ENCODE measurements around the gene C17orf50.

Gene C17orf50

GRCh38 chr17:35788477-35789368, 28.0 kb downstream of the C17orf50 start:
- DNase-seq (ENCODE audit: low spot score), result peak; percentile 80

- no peak for DNase-seq (ENCODE audit: low spot score)
Observed at GRCh38 chr17:35790841-35791240, 30.2 kb downstream of the C17orf50 start.

DNA sequence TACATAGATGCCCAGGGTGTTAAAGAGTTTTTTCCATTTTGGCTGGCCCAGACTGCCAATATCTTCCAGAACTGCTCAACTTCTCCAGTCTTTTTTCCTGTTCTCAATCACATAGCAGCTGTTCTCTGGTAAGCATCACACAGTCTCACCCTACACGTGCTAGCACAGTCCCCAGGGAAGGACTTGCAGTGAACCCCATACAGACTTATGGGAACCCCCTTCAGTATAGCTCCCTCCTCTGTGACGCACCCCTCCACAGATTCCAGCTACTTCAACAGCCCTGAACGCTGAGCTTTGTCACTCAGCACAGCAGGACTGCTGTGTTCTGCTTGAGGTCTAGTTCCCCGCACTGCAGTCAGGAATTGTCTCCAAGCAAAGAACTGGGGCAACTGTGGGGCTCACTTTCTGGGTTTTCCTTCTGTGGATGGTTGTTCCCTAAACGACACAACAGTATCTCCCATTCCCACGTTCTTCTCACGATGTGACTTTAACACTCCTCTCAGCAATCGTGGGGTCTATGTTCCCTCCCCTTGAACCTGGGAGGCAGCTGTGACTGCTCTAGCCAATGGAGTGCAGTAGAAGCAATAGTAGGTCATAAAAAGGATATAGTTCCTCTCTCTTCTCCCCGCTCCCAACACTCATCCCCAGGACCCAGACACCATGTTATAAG, 31.1 kb downstream of the C17orf50 start:
- no peak for DNase-seq (ENCODE audit: low spot score)

DNA sequence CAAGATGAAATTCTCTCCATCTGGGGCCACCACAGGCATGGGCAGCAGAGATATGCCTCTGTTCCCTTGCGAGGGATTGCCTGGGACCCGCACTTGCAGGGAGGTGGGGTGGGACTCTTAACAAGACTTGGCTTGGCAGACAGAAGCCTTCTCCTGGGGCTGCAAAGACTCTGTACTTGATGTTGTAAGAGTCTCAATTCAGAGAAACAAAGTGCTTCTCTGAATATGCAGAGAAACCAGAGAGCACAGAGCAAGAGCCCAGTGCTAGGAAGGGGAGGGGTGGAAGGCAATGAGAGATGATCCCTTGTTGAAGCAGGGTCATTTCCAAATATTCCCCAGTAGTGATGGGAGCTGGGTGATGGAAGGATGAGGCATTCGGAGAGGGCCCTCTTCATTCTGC, 32.6 kb downstream of the C17orf50 start:
- DNase-seq (ENCODE audit: low spot score), result no peak

GRCh38 chr17:35795007-35795870, 34.6 kb downstream of the C17orf50 start, which contains the start of gene MMP28:
Gene MMP28 (minus strand): TSS chr17:35795641. CDS start chr17:35795377, 264 bp downstream.
- peak; percentile 79 for DNase-seq (ENCODE audit: low spot score)

- no peak for DNase-seq (ENCODE audit: low spot score)
Observed at GRCh38 chr17:35795871-35796265, 35.2 kb downstream of the C17orf50 start.

DNA sequence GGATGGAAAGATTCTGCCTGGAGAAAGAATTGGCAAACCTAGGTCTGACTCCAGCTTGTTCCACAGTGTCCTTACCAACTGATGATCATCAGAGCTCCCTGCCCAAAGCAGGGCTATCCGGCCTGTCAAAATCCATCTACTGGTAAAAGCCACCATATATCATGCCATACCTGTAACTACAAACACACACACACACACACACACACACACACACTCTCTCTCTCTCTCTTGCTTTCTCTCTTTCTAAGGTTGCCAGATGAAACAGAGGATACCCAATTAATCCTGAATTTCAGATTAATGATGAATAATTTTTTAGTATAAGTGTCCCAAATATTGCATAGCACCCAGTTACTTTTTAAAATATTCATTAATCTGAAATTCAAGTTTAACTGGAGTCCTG, 36.3 kb downstream of the C17orf50 start:
- no peak for DNase-seq (ENCODE audit: low spot score)

- DNase-seq (ENCODE audit: low spot score), result no peak
Observed at GRCh38 chr17:35797370-35797769, 36.7 kb downstream of the C17orf50 start.

DNA sequence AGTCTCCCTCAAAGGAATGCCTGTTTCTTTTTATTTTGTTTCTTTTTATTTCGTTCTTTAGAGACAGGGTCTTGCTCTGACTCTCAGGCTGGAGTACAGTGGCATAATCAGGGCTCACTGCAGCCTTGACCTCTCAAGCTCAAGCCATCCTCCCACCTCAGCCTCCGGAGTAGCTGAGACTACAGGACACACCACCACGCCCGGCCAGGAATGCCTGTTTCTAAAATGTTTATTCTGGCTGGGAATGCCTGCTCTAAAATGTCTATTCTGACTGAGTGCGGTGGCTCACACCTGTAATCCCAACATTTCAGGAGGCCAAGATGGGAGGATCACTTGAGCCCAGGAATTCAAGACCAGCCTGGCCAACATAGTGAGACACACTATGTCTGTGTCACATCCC, 37.2 kb downstream of the C17orf50 start:
- DNase-seq (ENCODE audit: low spot score), result no peak

- DNase-seq (ENCODE audit: low spot score), result peak; percentile 83
Observed at GRCh38 chr17:35799942-35800341, 39.3 kb downstream of the C17orf50 start.

GRCh38 chr17:35801583-35802224, 41.0 kb downstream of the C17orf50 start:
- DNase-seq (ENCODE audit: low spot score), result peak; percentile 38

DNA sequence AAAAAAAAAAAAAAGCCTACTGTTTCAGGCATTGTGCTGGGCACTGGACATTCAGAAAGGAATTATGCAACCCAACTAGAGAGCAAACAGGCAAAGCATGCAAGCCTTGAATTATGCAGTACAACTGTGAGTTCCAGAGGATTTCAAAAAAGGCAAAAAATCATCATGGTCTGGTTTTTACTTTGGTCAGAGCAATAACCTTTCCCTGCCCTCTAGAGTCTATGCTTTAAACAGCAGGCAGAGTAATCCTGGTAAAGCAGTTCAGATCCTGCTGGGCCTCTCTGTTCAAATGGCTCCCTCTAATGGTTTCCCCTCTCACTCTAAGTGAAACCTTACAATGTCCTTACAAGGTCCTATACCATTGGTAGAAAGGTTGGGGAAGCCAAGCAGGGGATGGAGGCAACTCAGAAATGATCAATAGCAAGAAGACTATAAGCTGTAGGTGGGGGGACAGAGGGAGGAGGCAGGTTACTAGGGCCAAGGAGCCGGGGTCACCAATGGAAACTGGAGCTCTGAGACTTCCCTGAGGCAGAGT, 44.0 kb downstream of the C17orf50 start:
- DNase-seq (ENCODE audit: low spot score), result peak; percentile 92

GRCh38 chr17:35807371-35808144, 46.9 kb downstream of the C17orf50 start:
- peak; percentile 50 for DNase-seq (ENCODE audit: low spot score)

GRCh38 chr17:35808240-35808961, 47.7 kb downstream of the C17orf50 start:
- DNase-seq (ENCODE audit: low spot score), result no peak

DNA sequence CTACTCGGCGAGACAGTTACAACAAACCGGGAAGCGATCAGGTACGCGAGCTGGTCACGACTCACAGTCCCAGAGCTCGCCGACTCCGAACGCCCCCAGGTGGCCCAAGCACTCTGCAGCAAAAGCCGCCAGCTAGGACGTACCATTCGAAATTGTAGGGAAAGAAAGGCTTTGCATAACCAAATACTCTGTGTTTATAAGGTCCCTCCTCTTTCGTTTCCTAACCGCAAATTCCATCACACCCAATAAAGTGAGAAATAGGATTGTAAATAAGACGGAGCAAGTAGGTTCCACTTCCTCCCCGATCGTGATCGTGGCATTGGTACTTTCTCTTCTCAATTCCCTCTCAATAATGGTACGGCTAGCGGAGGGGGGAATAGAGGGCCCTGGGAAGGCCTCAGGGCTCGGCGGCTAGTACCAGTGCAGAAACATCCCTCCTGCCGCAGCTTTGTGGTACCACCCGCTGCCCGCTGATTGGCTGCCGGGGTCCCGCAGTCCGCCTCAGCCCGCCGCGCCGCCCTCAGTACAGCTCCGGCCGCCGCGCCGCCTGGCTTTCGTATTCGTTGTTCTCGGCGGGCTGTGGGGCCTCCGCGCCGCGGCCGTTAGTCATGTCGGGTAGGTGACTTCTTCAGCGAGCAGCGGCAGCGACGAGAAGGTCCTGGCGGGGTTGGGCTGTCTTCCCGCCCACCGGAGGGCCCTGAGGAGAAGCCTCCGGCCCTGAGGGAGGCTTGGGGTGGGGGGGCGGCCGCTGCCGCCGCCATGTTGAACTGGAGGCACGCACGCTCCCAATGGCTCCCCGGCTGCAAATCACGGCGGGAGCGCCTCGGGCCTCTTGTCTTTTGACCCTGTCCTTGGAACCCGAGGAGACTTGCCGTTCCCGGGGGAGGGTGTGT, 48.5 kb downstream of the C17orf50 start, which contains the start of gene TAF15:
Gene TAF15, plus strand, starts transcription at position 523 of the 893 bp plus-strand sequence. Its CDS starts 86 bp downstream, at position 609.
- DNase-seq (ENCODE audit: low spot score), result peak; percentile 98

DNA sequence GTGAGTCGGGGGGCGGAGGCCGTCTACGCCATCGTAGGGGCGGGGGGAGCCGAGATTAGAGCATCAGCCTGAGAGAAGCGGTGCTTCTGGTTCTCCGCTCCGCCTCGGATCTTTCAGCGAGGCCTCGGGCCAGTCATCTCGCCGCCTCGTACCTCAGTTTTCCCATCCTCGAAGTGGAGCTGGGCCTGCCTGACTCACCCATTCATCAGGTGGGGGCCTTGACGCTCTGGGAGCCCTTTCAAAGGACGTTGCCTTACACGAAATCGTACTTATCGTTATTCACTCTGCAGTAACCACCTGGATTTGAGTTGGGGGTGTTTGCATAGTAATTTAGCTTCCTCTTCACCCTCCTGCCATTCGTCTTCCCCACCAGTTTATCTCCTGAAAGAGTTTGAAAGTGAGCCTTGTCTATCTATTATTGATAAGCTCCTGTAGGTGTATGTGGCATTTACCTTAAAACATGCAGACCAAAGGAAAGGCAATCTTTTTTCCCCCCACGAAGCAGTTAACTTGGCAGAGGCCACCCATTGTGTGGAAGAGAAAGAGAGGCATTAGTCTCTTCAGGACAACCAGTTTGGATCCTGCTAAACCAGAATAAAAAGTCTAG, 49.3 kb downstream of the C17orf50 start:
- DNase-seq (ENCODE audit: low spot score), result peak; percentile 40

DNA sequence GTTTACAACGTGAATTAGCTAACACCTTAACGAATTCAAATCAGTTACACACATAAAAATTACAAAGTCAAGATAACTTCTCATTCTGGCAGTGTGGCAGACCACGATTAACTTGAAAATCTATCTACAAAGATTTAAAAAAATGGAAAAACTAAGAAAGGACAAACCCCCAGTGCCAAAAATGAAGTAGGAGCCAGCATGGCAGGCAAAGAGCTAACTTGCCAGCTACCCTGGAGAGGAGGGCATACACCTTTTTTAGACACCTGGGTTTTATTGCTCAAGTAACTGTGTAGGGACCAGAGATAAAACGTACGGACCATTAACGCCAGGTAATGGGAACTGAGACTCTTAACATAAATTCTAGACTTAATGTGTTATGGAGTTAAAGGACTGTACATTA, 51.1 kb downstream of the C17orf50 start:
- no peak for DNase-seq (ENCODE audit: low spot score)

GRCh38 chr17:35812456-35812855, 51.8 kb downstream of the C17orf50 start:
- no peak for DNase-seq (ENCODE audit: low spot score)

All from GM03348 (cell line).